ENCODE data around the gene RTN4R.

Gene RTN4R

DNA sequence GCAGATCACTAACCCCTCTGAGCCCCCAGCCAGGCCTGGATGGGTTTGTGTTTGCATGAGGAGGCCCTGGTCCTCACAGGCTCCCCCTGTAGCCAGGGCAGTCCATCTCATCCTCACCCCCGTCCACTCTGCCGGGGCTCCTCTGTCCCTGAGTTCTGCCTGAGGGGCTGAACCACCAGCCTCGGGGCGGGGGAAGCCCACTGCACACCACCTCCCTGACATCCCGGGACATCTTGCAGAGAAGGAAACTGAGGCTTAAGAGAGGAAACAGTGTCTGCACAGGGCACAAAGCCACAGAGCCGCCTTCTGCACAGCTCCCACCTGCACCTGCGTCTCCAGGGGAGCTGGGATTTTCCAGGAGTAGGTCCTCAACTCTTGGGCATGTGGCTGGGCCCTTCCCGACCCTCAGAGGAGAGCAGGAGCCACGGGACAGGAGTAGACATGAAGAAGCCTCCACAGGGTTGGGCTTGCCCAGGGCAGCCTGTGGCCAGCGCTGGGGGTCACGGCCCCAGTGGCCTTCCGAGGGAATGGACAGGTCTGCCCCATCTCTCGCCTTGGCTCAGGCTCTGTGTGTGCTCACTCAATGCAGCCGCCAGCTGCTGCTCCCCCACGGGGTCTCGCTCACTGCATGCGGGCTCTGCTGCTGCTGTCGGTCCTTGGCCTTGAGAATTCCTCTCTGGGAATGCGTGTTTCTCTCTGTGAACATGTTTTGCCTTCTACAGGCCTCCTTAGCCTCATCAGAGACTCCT lies 71.8 kb downstream of the RTN4R start:
- TF ChIP-seq CTCF (conservative IDR thresholded peaks at IDR 0.05; ENCODE audit: low read depth, low read length), result no peak
- DNase-seq (ENCODE audit: low read depth), result no peak
- H3K4me3 ChIP-seq (ENCODE audit: low read length), result no peak overlapping the region

- TF ChIP-seq CTCF (conservative IDR thresholded peaks at IDR 0.05; ENCODE audit: low read depth, low read length), result no peak
- no peak overlapping the region for H3K4me3 ChIP-seq (ENCODE audit: low read length)
- no peak for DNase-seq (ENCODE audit: low read depth)
Observed at GRCh38 chr22:20194681-20195593, 73.2 kb downstream of the RTN4R start.

DNA sequence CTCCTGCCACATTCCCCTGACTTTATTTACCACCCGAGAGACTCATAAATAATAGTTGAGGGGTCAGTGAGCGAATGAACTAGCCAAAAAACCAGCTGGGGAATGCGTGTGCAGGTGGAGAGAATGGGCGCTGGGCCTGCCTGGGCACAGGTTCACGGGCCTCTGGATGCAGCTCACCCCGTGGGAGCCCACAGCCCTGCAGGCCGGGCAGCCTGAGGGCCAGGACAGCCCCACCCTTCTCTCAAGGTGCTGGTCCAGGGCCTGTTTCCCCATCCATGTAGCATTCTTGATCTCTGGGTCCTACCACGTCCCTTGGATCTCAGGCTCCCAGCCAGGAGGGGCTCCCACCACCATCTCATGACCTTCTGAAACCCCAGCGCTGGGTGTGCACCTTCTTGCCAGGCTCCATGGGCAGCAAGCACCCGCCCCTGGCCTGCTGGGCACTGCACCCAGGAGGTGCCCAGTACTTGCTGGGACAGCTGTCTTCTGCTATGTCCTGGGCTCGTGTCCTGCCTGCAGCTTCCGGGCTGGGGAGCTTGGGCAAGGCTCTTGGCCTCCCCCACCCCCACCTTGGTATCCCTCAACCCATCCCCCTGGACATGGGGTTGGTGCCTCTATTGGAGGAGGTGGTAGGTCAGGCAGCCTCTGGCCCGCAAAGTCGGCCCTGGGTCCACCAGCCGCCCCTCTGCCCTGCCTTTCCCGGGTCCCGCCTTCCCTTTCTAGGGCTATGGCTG lies 74.2 kb downstream of the RTN4R start:
- no peak for TF ChIP-seq CTCF (conservative IDR thresholded peaks at IDR 0.05; ENCODE audit: low read depth, low read length)
- no peak overlapping the region for H3K4me3 ChIP-seq (ENCODE audit: low read length)
- no peak for DNase-seq (ENCODE audit: low read depth)

DNA sequence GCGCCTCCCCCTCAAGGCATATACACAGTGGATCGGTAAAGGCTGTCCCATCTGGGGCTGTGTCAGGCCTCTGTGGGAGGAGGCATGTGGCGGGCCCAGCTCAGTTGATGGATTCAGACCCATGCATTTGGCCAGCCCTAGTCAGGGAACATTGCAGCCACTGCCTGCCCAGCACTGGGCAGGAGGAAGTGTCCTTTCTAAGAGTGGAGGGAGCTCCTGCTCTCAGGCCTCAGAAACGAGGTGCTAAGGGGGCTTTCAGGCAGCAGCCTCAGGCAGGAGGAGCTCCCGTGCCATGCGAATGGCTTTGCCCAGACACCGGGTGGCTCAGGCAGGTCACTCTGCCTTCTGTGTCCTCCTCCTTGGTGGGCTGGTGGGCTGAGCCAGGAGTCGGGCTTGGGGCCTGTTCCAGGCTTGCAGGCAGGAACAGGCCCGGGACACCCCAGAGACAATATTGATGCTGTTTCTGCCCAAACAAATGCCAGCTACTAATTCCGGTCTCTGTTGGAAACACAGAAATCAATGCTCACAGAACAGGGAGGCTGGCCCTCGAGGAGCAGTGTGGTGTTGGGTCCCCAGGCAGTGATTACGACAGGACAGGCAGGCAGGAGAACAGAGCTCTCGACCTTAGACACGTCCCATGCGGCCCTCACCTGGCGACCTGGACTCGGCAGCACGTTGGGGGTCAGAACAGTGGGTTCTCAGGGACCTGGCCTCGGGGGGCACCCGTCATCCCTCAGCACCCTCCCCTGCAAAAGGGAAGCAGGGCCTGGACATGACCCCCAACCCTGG lies 75.0 kb downstream of the RTN4R start:
- H3K4me3 ChIP-seq (ENCODE audit: low read length), result no peak overlapping the region
- no peak for TF ChIP-seq CTCF (conservative IDR thresholded peaks at IDR 0.05; ENCODE audit: low read depth, low read length)
- DNase-seq (ENCODE audit: low read depth), result no peak

DNA sequence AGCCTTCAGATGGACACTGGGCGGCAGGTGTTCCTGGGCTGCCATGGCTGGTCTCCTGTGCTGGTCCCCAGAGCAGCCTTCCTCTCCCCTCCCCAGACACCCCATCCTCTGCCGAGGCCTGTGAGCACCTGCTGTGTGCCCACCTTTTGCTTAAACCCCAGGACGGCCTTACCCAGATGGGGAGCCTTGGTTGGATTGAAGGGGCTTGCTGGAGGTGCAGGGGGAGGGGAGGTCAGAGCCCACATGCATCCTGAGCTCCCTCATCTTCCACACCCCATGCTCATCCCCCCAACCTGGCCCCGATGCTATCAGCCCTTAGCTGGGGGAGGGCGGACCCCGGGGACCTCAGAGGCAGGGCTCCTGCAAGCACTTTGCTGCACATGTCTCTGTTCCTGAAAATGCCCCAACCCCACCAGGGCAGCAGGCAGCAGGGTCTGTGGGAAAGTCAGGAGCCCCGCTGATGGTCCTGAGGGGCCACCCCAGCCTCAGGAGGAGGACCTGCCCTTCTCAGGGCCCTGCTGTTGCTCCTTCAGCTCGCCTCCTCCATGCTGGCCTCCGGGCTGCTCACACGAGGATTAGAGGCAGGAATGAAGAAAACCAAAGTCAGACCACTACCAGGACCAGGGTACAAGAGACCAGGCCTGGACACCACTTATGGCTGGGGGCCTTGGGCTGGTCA lies 75.7 kb downstream of the RTN4R start:
- no peak for DNase-seq (ENCODE audit: low read depth)
- no peak overlapping the region for H3K4me3 ChIP-seq (ENCODE audit: low read length)
- no peak for TF ChIP-seq CTCF (conservative IDR thresholded peaks at IDR 0.05; ENCODE audit: low read depth, low read length)

DNA sequence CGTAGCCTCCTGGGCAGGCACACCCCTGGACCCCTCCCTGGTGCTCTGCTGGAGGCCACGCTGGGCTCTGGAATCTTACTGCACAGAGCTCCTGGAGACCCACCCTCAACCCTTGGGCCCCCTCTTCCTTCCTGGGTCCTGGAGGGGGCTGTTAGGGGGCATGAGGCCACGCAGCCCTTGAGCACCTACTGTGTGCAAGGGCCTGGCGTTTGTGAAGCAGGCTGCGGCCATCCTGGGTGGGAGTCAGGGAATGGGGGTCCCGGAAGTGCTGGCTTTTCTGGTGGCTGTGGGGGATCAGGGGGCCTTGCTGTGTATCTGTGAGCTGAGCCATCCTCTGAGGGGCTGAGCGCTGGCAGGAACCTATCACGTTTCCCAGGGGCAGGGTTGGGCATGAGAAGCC lies 76.3 kb downstream of the RTN4R start:
- H3K4me3 ChIP-seq (ENCODE audit: low read length), result no peak overlapping the region
- TF ChIP-seq CTCF (conservative IDR thresholded peaks at IDR 0.05; ENCODE audit: low read depth, low read length), result no peak
- DNase-seq (ENCODE audit: low read depth), result no peak
